AG09309 (cell line): ENCODE results near the gene ATG12.

ENCODE experiments used
- DNase-seq: peaks from one replicate; pipeline ENCODE4 v3.0.0-alpha.2; 2010; ENCODE audit warnings: low read depth
- H3K4me3 ChIP-seq: 2 replicates; pipeline ENCODE4 v1.5.1; 2011; ENCODE audit warnings: mild to moderate bottlenecking, low read depth, low read length, moderate library complexity; ENCODE audit not compliant: control insufficient read depth
- CTCF ChIP-seq: IDR thresholded peaks from 2 replicates; pipeline ENCODE4 v1.5.1; 2011; ENCODE audit warnings: mild to moderate bottlenecking, low read depth, low read length, inconsistent platforms; ENCODE audit not compliant: insufficient read depth, control insufficient read depth; ENCODE audit errors: missing control alignments

ATG12 gene

GRCh38 chr5:115800108-115800507 is 41.3 kb downstream of the ATG12 start:
- no peak overlapping the region for H3K4me3 ChIP-seq
- DNase-seq = no peak
- TF ChIP-seq CTCF = no peak

GRCh38 chr5:115798252-115798651 is 43.1 kb downstream of the ATG12 start:
- no peak for DNase-seq
- TF ChIP-seq CTCF = no peak
- no peak overlapping the region for H3K4me3 ChIP-seq

GRCh38 chr5:115796656-115797055 is 44.7 kb downstream of the ATG12 start:
- TF ChIP-seq CTCF = no peak
- no peak overlapping the region for H3K4me3 ChIP-seq
- DNase-seq = no peak

- no peak for DNase-seq
- TF ChIP-seq CTCF = no peak
- H3K4me3 ChIP-seq = no peak overlapping the region
These were observed 45.7 kb downstream of the ATG12 start for GRCh38 chr5:115795700-115796099.

- TF ChIP-seq CTCF = no peak
- no peak overlapping the region for H3K4me3 ChIP-seq
- DNase-seq = no peak
These were observed 52.9 kb downstream of the ATG12 start for GRCh38 chr5:115788440-115788839.

- DNase-seq = no peak
- no peak overlapping the region for H3K4me3 ChIP-seq
- TF ChIP-seq CTCF = no peak
These were observed 53.9 kb downstream of the ATG12 start for GRCh38 chr5:115787426-115787825.

GRCh38 chr5:115785381-115786065 is 55.8 kb downstream of the ATG12 start:
- DNase-seq = no peak

More at GRCh38 chr5:115785381-115786065, 55.8 kb downstream of the ATG12 start:
- TF ChIP-seq CTCF = no peak
- no peak overlapping the region for H3K4me3 ChIP-seq
